GM12873 (cell line): ENCODE data around the gene PAFAH2.

ENCODE experiments used
- TF ChIP-seq, protein P1 (sequence below): IDR thresholded peaks from 2 replicates; pipeline ENCODE4 v1.5.1; 2012; ENCODE audit warnings: low read depth, mild to moderate bottlenecking, moderate library complexity, low read length, control low read depth; ENCODE audit not compliant: insufficient read depth; ENCODE audit errors: missing control alignments

The PAFAH2 gene

DNA sequence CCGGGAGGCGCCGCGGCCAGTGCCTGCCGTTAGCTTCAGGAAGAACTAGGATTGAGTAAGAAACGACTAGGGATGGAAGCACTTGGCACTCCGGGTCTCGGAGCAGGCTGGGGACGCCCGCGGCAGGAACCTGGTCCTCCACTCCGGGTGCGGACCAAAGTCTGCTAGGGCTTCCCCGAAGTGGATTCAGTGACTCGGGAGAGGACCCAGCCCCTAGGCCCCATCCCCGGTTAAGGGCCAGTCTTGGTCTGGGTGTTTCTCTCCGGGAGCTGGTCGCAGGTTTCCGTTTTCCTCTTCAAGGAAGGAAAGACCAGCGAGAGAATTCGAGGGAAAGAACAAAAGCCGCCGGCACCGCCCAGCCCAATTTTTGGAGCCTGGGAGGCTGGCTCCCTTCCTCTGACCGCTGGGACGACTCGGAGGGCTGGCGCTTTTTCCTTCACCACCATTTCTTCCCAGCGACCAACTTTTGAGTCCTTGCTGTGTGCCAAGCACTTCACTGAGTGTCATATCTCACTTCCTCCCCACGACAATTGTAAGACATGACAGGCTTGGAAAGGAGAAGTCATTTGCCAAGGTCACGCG is 74.8 kb downstream of the PAFAH2 start:
- TF ChIP-seq, protein P1, sequence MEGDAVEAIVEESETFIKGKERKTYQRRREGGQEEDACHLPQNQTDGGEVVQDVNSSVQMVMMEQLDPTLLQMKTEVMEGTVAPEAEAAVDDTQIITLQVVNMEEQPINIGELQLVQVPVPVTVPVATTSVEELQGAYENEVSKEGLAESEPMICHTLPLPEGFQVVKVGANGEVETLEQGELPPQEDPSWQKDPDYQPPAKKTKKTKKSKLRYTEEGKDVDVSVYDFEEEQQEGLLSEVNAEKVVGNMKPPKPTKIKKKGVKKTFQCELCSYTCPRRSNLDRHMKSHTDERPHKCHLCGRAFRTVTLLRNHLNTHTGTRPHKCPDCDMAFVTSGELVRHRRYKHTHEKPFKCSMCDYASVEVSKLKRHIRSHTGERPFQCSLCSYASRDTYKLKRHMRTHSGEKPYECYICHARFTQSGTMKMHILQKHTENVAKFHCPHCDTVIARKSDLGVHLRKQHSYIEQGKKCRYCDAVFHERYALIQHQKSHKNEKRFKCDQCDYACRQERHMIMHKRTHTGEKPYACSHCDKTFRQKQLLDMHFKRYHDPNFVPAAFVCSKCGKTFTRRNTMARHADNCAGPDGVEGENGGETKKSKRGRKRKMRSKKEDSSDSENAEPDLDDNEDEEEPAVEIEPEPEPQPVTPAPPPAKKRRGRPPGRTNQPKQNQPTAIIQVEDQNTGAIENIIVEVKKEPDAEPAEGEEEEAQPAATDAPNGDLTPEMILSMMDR = no peak

DNA sequence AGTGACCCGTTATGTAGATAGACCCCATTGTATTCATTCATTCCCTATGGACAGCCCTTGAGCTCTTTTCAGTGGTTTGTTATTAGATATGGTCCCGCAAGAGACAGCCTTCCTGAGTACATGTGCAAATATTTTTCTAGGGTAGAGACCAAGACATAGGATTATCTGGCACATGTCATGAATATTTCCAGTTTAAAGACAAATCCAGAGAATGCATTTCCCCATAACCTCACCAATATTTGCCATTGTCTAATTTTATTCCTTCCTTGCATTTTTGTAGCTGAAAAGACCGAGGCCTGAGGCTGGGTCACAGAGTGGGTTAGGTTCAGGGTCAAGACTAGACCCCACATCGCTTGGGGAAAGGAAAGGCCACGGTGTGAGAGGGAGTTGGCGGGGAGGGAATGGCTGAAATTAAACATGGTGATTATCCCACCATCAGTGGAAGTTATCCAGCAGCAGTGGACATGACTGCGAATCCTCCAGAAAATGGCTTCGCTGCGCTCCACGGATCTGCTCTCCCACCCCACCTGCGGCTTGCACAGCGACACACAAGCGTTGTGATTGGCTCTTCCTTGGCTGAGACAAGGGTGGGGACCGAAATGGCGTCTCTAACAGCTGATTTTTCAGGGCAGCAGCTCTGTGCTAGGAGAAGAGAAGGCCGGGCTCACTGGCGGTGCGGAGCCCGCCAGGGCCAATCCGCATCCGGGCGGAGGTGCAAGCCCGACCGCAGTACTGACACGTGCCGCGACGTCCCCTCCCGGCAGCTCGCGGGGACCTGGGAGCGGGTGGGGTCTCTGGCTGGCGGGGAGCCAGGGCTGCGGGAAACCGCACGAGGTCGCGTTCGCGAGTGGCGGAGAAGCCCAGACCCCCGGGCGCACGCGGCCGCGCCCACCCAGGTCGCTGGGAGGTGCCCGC is 75.5 kb downstream of the PAFAH2 start:
- TF ChIP-seq, protein P1 = no peak

- TF ChIP-seq, protein P1 = no peak
Observed at GRCh38 chr1:25918615-25919014, 79.2 kb downstream of the PAFAH2 start.

DNA sequence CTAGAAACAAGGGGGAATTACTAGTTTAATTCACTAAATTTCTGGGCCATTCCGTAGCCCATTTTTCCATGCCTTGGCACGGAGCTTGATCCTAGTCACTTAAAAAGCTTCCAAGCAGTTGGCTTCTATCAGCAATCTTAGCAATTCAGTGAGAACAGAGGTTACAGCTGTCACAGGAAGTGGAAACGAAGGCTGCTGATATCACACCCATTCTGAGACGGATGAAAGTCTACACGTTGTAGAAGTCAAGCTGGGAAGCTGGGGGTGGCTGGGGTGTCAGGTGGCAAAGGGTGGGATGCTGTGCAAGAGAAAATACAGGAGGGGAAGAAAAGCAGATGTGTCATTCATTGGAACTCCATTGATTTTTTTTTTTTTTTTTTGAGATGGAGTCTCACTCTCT is 79.9 kb downstream of the PAFAH2 start:
- TF ChIP-seq, protein P1 = no peak

GRCh38 chr1:25916460-25916859 is 81.4 kb downstream of the PAFAH2 start:
- TF ChIP-seq, protein P1 = no peak

DNA sequence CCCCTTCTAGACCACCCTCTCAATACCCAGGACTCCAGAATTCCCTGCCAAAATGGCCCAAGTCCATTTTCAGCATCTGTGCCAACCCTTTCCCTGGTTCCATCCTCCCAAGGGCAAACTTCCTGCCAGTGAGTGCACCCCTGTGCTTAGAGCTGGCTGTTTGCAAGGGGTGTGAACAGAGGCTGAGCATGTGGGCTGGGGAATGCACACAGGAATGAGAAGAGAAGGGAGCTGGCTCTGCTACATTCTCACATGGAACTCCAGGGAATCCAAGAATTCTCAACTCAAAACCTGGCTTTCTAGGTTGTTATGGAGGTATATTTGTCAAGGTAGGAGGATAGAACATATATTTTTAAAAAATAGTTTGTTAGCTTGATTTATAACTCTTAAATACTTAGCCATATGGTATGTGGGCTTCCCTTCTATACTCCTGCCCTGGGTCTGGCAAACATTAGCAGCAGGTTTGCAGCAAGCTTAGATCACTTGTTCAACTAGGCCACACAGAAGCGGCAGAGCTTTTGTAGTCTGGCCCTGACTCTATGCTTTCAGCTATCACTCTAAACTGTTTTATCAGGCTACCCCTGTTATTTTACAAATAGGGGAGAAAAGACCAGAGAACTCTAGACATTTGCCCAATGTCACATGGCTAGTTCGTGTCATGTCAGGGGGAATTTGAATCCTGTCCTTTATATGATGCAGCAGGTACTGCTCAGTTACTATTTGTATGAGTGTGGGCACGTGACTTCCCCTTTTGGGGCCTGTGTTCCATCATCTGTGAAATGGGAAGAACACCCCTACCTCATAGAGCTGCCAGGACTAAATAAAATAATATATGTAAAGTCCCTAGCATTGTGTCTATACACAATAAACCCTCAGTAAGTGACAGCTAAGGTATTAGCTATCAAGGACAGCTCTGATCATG is 83.5 kb downstream of the PAFAH2 start:
- TF ChIP-seq, protein P1 = no peak

- TF ChIP-seq, protein P1 = no peak
Observed at GRCh38 chr1:25913206-25913605, 84.7 kb downstream of the PAFAH2 start.
